KG1 (cell line): ENCODE results near the gene TFAP2A.

ENCODE experiments used
- DNase-seq: peaks from one replicate; lab custom pipeline; 2025; lab: John Stamatoyannopoulos, UW

TFAP2A gene

DNA sequence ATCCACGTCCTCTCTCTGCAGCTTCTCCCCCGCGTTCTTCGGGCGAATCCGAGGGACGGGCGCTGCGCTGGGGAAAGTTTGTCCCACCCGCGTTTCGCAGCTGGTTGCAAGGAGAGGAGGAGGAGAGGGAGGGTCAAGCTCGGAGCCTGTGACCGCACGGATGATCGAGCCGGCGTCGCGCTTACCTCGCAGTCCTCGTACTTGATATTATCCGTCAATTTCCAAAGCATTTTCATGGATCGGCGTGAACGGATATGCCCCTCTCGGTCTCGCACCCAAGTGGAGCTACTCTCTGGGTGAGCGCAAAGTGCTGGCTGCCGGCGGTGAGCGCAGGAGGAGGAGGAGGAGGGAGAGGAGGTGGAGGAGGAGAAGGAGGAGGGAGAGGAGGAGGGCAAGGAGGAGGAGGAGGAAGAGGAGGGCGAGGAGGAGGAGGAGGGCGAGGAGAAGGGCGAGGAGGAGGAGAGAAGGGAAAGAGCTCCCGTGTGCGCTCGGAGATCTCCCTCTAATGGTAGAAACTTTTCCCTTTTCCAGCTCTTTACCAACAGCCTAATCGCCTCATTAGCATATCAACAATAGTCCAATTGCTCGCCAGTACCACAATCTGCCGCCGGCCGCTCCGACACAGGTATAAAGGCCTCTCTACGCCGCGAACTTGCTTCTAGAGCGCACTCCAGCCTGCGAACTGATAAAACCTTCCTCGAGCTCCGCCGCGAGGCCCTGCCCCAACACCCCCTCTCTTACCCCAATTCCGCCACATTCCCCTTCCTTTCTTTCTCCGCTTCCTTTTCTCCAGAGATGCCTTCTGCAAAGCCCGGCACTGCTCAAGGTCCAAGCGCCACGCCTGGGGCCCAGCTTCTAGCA lies at the start of gene TFAP2A:
Gene TFAP2A, minus strand, starts transcription at position 319 of the 861 bp plus-strand sequence. Its CDS starts 83 bp downstream, at position 236.
- no peak for DNase-seq

GRCh38 chr6:10463491-10464481 lies 48.9 kb upstream of the TFAP2A start:
- no peak for DNase-seq

GRCh38 chr6:10463040-10463439 lies 48.2 kb upstream of the TFAP2A start:
- DNase-seq = no peak

GRCh38 chr6:10461850-10462249 lies 47.0 kb upstream of the TFAP2A start:
- DNase-seq = no peak

DNA sequence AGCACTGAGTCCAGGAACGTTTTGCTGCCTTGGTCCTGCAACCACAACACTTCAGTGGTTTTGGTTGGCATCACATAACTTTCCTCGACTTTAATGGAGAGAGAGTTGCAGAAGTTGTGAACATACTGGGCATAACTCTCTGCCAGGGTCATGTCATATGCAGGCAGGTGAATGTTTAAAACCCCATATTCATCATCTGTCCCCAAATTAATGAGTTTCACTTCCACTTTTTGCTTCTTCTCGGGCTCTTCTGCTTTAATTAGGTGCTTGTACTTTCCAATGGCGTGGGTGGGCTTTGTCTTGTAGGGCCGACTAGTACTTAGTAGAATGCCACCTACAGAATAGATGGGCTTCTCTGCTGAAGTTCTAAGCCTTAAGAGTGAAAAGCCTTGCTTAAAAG lies 45.2 kb upstream of the TFAP2A start:
- DNase-seq = no peak

DNA sequence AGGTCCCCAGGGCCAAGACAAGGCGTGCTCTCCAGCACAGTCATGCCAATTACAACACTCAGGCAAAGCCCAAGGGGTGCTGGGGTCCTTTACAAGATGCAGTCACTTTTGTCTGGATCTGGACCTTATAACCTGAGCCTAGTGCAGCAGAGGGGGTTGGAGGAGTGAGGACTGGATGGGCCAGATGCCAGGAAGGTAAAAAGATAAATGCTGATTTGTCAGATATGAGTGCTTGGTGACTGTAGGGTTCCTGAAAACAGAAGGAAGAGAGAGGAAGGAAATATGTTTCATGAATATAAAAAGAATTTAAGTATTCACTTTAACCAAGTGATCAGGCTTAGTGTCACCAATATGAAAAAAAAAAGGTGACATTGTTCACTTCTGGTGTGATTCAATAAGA lies 43.4 kb upstream of the TFAP2A start:
- DNase-seq = no peak

- DNase-seq = no peak
Measured at GRCh38 chr6:10453596-10453995, 38.7 kb upstream of the TFAP2A start.

DNA sequence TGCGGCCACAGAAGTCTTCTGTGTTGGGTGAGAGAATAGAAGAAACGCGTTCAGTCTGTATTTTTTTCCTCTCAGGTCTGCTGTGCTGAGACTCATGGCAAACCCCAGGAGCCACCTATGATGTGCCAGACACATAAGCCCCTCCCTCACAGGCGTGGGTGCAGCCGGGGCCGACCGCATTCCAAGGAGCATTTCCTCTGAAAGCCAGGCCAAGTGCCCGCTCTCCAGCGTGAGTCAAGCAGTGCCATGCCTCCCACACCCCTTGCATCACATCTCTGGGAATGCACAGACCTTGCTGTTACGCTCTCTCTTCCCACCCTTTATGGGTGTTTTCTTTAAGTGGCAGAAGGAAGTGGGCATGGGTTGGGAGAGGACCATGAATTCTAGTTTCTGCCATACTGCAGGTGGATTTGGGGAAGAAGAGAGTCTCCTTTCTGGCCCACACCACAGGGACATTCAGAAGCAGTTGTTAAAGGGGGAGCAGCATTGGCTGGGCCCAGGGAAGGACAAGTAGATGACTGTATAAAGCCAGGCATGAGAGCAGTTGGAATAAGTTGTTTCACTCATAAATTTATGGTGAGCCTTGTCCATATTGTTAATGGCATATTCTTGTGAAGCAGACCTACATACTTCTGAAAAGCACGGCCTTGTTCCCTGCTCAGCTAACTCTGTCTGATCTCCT lies 37.1 kb upstream of the TFAP2A start:
- no peak for DNase-seq

- DNase-seq = no peak
Measured at GRCh38 chr6:10451394-10451793, 36.5 kb upstream of the TFAP2A start.

- no peak for DNase-seq
Measured at GRCh38 chr6:10449751-10450150, 34.9 kb upstream of the TFAP2A start.

DNA sequence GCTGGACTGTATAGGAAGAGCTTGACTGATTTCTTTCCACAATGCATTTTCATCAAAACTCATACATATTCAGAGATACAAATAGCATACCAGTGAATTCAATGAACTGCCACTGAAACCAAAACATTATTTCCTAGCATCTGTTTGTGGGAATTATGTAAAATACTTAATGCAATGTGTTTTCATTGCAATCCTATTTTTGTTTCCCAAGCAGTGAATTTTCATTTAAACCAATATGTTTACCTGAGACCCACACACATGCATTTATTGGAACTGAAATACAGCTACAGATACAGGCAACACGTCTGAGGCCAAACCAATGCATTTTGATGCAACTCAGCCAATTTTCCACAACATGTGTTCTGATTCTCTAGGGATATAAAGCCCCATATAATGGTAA lies 33.2 kb upstream of the TFAP2A start:
- DNase-seq = no peak

- no peak for DNase-seq
Measured at GRCh38 chr6:10446548-10446947, 31.7 kb upstream of the TFAP2A start.

DNA sequence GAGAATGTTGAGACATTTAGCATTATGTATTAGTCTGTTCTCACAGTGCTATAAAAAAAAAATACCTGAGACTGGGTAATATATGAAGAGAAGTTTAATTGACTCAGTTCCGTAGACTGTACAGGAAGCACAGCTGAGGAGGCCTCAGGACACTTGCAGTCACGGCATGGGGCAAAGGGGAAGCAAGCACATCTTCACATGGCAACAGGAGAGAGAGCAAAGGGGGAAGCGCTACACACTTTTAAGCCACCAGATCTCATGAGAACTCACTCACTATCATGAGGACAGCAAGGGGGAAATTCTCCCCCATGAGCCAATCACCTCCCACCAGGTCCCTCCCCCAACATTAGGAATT lies 26.8 kb upstream of the TFAP2A start:
- no peak for DNase-seq

DNA sequence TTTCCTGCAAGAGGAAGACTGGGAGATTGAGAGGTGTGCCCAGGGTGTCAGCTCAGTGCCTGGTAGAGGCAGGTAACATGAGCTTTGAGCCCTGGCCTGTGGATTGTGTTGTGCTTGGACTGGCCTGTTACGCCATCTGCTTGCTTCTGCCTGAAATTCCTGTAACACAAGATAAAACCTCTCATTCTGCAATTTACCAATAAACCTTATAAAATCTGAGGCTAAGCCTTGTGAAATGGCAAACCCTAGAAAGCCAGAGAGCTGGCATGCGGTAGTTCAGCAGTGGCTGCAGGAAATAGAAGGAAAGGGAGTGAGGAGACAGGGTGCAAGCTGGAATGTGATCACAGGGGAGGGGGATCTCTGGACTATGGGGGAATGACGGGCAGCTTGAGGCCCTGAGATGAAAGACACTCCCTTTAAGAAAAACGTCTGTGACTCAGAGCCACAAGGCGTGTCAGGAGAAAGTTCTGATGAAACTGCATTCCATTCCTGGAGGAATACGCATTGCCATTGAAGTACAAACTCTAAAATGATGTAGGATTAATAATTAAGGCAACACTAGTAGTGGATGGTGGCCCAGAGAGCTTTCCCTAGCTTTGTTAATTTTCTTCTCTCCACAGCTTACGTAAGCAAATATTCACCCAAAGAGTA lies 26.3 kb upstream of the TFAP2A start:
- DNase-seq = no peak

DNA sequence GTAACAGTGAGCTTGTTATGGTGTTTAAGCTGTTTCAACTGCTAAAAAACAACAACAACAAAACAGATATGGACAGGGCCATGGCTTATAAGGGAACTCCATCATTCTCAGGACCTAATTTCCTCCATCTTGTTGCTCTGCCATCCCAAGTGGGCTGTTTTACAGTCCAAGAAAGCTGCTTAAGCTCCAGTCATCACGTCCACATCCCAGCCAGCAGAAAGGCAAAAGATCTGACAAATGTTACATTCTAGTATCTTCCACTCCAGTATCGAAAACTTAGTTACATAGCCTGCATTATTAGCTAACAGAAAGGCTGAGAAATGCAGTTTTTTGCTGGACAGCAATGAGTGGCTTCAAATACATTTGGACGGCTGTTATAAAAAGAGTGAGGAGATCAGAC lies 23.0 kb upstream of the TFAP2A start:
- DNase-seq = no peak

- no peak for DNase-seq
Measured at GRCh38 chr6:10434235-10434634, 19.4 kb upstream of the TFAP2A start.

GRCh38 chr6:10433322-10433721 lies 18.4 kb upstream of the TFAP2A start:
- no peak for DNase-seq

DNA sequence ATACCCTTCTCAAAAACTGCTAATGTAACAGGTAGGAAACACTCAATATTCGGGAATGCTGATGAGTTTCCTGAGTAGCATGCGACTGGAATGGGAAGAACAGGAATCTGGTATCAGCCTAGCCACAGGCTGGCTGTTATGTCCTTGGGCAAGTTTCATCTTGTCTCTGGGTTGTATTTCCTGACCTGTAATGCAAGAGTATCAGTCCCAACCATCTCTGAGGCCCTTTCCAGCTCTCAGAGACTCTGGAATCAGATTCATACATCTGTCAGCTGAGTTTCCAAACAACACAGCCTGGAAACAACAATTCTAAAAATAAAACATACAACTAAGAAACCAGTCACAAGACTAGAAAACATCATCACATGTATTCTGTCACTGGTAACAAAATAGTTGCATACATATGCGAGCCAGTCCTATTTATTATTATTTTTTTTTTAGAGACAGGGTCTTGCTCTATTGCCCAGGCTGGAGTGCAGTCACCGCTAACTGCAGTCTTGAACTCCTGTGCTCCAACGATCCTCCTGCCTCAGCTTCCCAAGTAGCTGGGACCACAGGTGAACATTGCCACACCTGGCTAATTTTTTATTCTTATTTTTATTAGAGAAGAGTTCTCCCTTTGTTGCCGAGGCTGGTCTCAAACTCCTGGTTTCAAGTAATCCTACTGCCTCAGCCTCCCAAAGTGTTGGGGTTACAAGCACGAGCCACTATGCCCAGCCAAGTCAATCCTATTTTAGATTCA lies 16.7 kb upstream of the TFAP2A start:
- DNase-seq = no peak

GRCh38 chr6:10429638-10430427 lies 15.0 kb upstream of the TFAP2A start:
- peak; percentile 16 for DNase-seq

GRCh38 chr6:10426781-10427279 lies 12.0 kb upstream of the TFAP2A start:
- no peak for DNase-seq
